ENCODE data around the gene CXCL16.
A peak's percentile ranks its signal among the peaks of the same experiment; 100 is the strongest.

GRCh38 chr17:4733073-4733531, 6.6 kb downstream of the CXCL16 start:
- TF ChIP-seq CTCF (IDR thresholded peaks at IDR 0.05; ENCODE audit: low read length) = peak; percentile 37; the same call in 1 of the 2 replicates
- no peak for TF ChIP-seq EZH2 (IDR thresholded peaks at IDR 0.05; ENCODE audit: borderline replicate concordance, low read length)

Measured in OCI-LY1 (cell line).